GM21381 (cell line): Measurements from ENCODE around the gene CABLES1.

Experiments
- ATAC-seq: cut with Tn5 transposase; IDR thresholded peaks from one replicate; pipeline ENCODE4 v1.9.1; 2021; ENCODE audit warnings: mild to moderate bottlenecking, moderate library complexity; ENCODE audit not compliant: unreplicated experiment

The CABLES1 gene

GRCh38 chr18:23238651-23239349, 103.5 kb downstream of the CABLES1 start:
- ATAC-seq = no peak

GRCh38 chr18:23239350-23239692, 104.0 kb downstream of the CABLES1 start:
- ATAC-seq = no peak

- no peak for ATAC-seq
Measured at GRCh38 chr18:23239885-23240608, 104.8 kb downstream of the CABLES1 start.

- ATAC-seq = no peak
Measured at GRCh38 chr18:23240609-23240930, 105.3 kb downstream of the CABLES1 start.

DNA sequence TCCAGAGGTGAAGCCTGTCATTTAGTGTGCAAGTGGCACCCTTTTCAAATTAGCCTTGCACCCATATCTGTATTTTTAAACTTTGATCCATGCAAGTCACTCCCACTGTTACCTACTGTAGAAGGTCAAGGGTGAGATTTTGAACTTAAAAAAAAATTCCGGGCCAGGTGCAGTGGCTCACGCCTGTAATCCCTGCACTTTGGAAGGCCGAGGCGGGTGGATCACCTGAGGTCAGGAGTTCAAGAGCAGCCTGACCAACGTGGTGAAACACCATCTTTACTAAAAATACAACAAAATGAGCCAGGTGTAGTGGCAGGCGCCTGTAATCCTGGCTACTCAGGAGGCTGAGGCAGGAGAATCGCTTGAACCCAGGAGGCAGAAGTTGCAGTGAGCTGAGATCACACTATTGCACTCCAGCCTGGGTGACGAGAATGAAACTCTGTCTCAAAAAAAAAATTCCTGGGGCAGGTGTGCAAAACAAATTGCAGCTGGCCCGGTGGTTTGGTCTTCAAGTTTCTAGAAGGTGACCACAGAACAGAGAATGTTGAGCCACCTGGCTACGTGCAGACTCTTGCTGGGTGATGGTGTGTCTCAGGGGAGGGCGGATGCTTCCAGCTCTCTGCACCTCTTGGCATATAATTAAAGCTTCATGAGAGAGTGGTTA, 106.7 kb downstream of the CABLES1 start:
- ATAC-seq = peak; percentile 80

DNA sequence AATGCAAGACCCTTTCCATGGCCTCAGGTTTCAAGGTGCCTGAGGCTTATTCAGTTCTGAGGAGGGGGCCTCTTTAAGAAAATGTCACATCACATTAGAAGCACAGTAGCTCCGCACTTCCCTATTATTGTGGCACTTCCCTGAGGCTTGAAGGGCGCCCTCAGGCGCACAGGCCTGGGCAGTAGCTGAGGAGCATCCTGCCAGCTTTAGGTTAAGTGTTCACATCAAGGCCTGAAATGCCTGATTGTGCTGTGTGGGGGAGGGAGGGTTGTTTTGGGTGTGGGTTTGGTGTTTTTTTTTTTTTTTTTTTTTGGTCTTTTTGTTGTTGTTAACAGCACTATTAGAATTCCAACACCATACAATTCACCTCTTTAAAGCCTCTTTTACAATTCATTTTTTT, 107.9 kb downstream of the CABLES1 start:
- ATAC-seq = no peak

DNA sequence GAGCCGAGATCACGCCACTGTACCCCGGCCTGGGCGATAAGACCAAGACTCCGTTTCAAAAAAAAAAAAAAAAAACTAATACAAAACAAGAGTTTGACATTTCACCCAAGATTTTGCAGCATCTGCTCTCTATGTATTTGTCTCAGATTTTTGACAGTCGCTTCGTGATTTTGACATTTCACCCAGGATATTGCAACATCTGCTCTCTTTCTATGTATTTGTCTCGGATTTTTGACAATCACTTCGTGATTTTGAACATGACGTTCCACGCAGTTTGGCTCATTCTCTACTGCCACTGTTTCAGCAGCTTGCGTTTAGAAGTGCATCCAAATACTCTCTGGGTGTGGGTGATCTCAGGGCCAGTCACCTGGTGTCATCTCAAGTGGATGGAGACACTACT, 108.5 kb downstream of the CABLES1 start:
- ATAC-seq = no peak

GRCh38 chr18:23244401-23244800, 109.1 kb downstream of the CABLES1 start:
- ATAC-seq = no peak

DNA sequence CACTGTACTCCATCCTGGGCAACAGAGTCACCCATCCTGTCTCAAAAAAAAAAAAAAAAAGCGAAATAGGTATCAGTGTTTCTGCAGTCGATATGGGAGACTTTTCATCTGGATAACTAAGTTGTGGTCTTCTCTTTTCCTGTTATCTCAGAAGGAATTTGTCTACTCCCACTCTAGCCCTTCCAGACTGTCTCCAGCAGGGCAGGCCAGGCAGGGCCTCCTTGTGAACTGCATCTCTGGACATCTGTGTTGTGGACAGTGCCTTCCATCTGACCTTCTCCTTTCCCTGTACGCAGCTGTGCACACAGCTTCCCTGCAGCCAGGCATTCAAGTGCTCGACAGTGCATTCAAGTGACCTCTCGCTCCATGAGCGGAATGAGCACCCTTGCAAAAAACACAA, 110.2 kb downstream of the CABLES1 start:
- no peak for ATAC-seq

- ATAC-seq = no peak
Measured at GRCh38 chr18:23247331-23247730, 112.0 kb downstream of the CABLES1 start.

GRCh38 chr18:23247896-23248295, 112.6 kb downstream of the CABLES1 start:
- ATAC-seq = no peak

DNA sequence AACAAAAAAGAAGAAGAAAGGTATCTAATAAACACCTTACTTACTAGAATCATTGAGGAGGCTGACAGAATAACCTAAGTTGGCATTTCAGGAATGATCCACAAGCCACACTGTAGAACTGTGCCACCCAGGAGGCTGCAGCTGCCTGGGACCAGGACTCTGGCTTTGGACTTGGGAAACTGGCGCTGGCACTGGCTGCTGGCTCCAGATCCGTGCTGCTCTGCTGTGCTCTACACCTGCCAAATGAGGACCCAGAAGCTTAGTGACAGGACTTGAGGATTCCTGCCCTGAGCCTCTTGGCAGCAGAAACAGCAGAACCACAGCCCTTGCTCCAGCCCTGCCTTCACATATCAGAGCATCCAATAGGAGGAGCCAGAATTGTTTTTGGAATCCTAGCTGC, 113.5 kb downstream of the CABLES1 start:
- ATAC-seq = no peak

GRCh38 chr18:23249348-23249747, 114.1 kb downstream of the CABLES1 start:
- no peak for ATAC-seq

- ATAC-seq = no peak
Measured at GRCh38 chr18:23250893-23251656, 115.8 kb downstream of the CABLES1 start.

- ATAC-seq = no peak
Measured at GRCh38 chr18:23253630-23254029, 118.3 kb downstream of the CABLES1 start.

DNA sequence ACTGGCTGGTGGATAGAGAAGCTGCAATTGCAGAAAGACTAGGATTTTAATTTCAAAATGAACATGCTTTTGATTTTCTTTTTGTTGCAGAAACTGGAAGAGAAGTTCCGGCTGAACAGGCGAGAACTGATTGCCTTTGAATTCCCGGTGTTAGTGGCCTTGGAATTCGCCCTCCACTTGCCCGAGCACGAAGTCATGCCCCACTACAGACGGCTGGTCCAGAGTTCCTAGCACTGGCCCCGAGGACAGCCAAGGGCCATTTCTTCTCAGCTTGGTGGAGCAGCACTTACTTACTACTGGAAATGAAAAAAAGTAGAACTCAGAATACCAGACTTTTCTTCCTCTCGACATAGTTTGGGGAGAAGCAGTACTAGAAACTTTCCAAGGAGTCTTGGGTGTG, 121.9 kb downstream of the CABLES1 start:
- no peak for ATAC-seq

DNA sequence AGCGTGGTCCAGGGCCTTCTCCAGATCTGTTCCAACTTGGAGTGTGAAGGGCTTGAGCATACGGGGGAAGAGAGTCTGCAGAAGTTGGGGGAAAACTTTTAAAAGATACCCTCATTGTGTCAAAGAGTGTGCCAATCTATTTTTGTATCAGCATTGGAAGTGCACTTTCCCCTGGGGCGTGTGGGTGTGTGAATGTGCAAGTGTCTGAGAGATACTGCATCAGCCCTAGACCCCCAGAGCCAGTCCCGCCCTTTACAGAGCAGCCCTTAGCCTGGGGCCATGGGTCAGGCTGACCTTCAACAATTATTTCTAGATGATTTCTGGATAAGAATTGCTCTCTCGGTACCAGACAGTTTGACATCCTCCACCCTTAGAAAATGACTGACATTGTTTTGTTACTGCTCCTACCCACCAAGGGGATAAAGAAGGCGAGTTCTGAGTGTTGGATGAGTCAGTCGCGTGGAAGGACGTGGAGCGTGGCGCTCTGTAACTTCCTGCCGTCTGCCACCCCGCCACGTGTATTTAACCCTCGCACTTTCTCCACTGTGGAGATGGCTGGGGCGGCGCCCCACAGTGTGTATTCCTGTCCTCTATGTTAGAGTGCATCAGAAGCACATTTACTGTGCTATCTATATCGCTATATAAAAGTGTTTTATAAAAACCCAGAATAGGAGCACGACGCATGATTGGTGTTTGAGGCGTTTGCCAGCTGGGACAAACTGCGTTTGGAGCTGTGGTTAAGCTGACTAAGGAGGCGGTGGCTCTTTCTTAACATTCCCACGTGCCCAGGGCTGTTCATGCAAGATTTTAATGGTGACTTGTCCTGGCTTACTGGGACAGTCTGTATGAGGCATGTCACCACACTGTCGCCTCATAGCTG, 122.6 kb downstream of the CABLES1 start:
- no peak for ATAC-seq

DNA sequence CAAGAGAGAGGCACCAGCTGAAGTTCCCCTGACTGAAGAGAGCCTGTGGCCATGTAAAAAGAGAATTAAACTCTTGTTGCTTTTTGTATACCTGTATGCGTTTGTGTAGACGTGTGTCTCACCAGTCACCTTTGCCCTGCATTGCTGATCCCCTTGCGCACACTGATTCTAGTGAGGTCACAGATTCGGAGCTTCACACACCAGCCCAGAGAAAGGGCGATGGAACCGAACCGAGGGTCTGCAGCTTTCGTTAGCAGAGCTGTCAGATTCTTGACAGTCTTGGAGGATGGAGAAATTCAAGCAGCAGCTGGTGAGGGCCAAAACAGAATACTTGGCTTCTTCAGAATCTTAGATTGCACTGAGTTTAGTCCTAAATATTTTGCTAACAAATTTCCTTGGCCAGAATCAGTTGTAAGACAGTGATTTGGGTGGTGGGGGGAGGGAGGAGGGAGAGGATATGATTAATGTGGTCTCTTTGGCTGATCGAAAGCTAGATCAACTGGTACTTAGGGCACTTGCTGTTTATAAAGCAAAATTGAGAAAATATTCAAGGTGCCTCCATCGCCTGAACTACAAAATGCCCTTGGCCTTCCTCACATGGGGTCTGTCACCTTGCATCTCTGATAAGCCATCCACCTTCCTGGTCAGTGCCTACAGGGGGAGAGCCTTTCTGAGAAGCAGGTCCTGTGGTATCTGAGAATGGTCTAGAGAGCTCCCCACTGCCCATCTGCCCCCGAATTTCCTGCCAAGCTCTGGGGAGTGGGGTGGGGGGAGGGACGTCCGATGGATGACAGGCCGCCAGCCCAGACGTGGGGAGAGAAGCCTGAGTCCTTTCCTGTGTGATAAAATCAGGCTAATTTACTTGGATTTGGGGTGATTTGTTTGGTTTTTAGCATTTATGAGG, 123.5 kb downstream of the CABLES1 start:
- no peak for ATAC-seq
